Smooth muscle cell (in vitro differentiated cells): ENCODE measurements around the gene ARHGDIA. TPM values are rescaled to one million over a fixed set of nuclear protein-coding genes. Genes with fewer than 3 reads are reported as not detected.

ENCODE experiments used
- DNase-seq: peaks from one replicate; lab custom pipeline; 2025; ENCODE audit not compliant: unreplicated experiment; lab: John Stamatoyannopoulos, UW
- H2AFZ ChIP-seq: fragments of 200-600 bp; sonication (generic); 2 replicates; pipeline ENCODE4 v1.6.0; 2016; ENCODE audit warnings: antibody characterized with exemption, low read depth, mild to moderate bottlenecking
- H3F3A ChIP-seq: fragments of 200-600 bp; sonication (generic); 2 replicates; pipeline ENCODE4 v1.6.0; 2017; ENCODE audit warnings: antibody characterized with exemption, low read depth
- H3K27ac ChIP-seq: fragments of 200-600 bp; sonication (generic); 2 replicates; pipeline ENCODE4 v1.5.1; 2016; ENCODE audit warnings: low read depth, mild to moderate bottlenecking
- H3K27me3 ChIP-seq: fragments of 200-600 bp; sonication (generic); 2 replicates; pipeline ENCODE4 v1.6.1; 2016; ENCODE audit warnings: low read depth, mild to moderate bottlenecking
- H3K36me3 ChIP-seq: fragments of 200-600 bp; sonication (generic); 2 replicates; pipeline ENCODE4 v1.5.1; 2016; ENCODE audit warnings: low read depth
- H3K4me1 ChIP-seq: fragments of 200-600 bp; sonication (generic); 2 replicates; pipeline ENCODE4 v1.5.1; 2016; ENCODE audit warnings: low read depth
- H3K4me2 ChIP-seq: fragments of 200-600 bp; sonication (generic); 2 replicates; pipeline ENCODE4 v1.6.0; 2016; ENCODE audit warnings: mild to moderate bottlenecking
- H3K4me3 ChIP-seq: fragments of 200-600 bp; sonication (generic); 2 replicates; pipeline ENCODE4 v1.5.1; 2016; ENCODE audit warnings: mild to moderate bottlenecking
- H3K79me2 ChIP-seq: fragments of 200-600 bp; sonication (generic); 2 replicates; pipeline ENCODE4 v1.6.0; 2016; ENCODE audit warnings: low read depth, mild to moderate bottlenecking
- H3K9ac ChIP-seq: fragments of 200-600 bp; sonication (generic); 2 replicates; pipeline ENCODE4 v1.6.0; 2016; ENCODE audit warnings: low read depth
- H3K9me3 ChIP-seq: fragments of 200-600 bp; sonication (generic); replicated peaks from 2 replicates; pipeline ENCODE4 v1.5.1; 2016; ENCODE audit warnings: low read depth
- H4K20me1 ChIP-seq: fragments of 200-600 bp; sonication (generic); 2 replicates; pipeline ENCODE4 v1.6.0; 2016; ENCODE audit warnings: low read depth
- CTCF ChIP-seq: fragments of 200-600 bp; sonication (generic); IDR thresholded peaks from 2 replicates; pipeline ENCODE4 v1.5.1; 2017; ENCODE audit warnings: borderline replicate concordance, mild to moderate bottlenecking, antibody characterized with exemption; ENCODE audit not compliant: insufficient read depth, poor library complexity, severe bottlenecking
- WGBS: methylation state at CpG from one replicate; pipeline ENCODE4 v1.1.7; 2016; ENCODE audit warnings: low lambda C conversion rate; 5-methylcytosine and 5-hydroxymethylcytosine counted together
- polyA plus RNA-seq: library from polyadenylated mRNA; unstranded; fragments of >200 nt; fragmentation: Nextera tagmentation; extraction: Ambion mirVana; gene quantifications from 2 replicates; pipeline ENCODE4 v1.2.1, GENCODE V29; 2016
- total RNA-seq: library from RNA; depleted of rRNA; stranded (reverse); fragments of >200 nt; gene quantifications from 2 replicates; pipeline ENCODE4 v1.2.3, GENCODE V29; 2014

The ARHGDIA gene
- total and polyA plus RNA-seq, 2 experiments from 2014 or later: 256 to 360 TPM

GRCh38 chr17:81898029-81898866 is 27.1 kb upstream of the ARHGDIA start:
- WGBS: 72% methylated on average over 19 of the region's 19 CpGs
- H3K9ac ChIP-seq: no peak overlapping the region
- no peak for DNase-seq

GRCh38 chr17:81895400-81895799 is 24.3 kb upstream of the ARHGDIA start:
- DNase-seq: no peak
- Histone ChIP-seq H3K9me3 (no peaks in the 10 kb centered on the region), H4K20me1 (peaks cover 30% of the 10 kb centered on the region), H3K4me2 (no peak overlapping the region), H3K36me3 (no peaks in the 10 kb centered on the region), H3K9ac (no peak overlapping the region), H3K27me3 (no peaks in the 10 kb centered on the region), H2AFZ (no peak overlapping the region), H3K79me2 (peaks cover 33% of the 10 kb centered on the region), H3F3A (peaks cover 24% of the 10 kb centered on the region), H3K4me3 (no peak overlapping the region), H3K27ac (no peak overlapping the region), H3K4me1 (peaks cover 3% of the 10 kb centered on the region)
- over 99% methylated on average over 11 of the region's 11 CpGs for WGBS
- TF ChIP-seq CTCF: no peak

More at GRCh38 chr17:81898029-81898866, 27.1 kb upstream of the ARHGDIA start:
- H4K20me1 ChIP-seq: peaks cover 28% of the 10 kb centered on the region
- H3K36me3 ChIP-seq: no peaks in the 10 kb centered on the region
- H3K4me3 ChIP-seq: no peak overlapping the region
- no peaks in the 10 kb centered on the region for H3K9me3 ChIP-seq
- no peak for TF ChIP-seq CTCF
- H3K79me2 ChIP-seq: peaks cover 11% of the 10 kb centered on the region
- no peaks in the 10 kb centered on the region for H3K27me3 ChIP-seq
- H3K4me1 ChIP-seq: peaks cover 3% of the 10 kb centered on the region
- H2AFZ ChIP-seq: no peak overlapping the region
- H3F3A ChIP-seq: peaks cover 24% of the 10 kb centered on the region
- H3K27ac ChIP-seq: peak overlapping the region; percentile 88
- no peak overlapping the region for H3K4me2 ChIP-seq

- Histone ChIP-seq H3K27me3 (no peaks in the 10 kb centered on the region), H3K9ac (peak overlapping the region; percentile 97), H3K9me3 (no peaks in the 10 kb centered on the region), H2AFZ (no peak overlapping the region), H3K4me3 (peak overlapping the region; percentile 95), H3K4me2 (peak overlapping the region; percentile 99), H4K20me1 (peaks cover 31% of the 10 kb centered on the region), H3K36me3 (no peaks in the 10 kb centered on the region), H3K4me1 (peaks cover 10% of the 10 kb centered on the region), H3K79me2 (peaks cover 59% of the 10 kb centered on the region), H3K27ac (peak overlapping the region; percentile 56), H3F3A (no peaks in the 10 kb centered on the region)
- 1% methylated on average over 32 of the region's 40 CpGs for WGBS
- DNase-seq: no peak
- TF ChIP-seq CTCF: no peak
Measured at GRCh38 chr17:81891303-81891552, 20.1 kb upstream of the ARHGDIA start.
